Esophagus muscularis mucosa (tissue), 4 donors: ENCODE data around the gene PRDM15. TPM values are rescaled to one million over a fixed set of nuclear protein-coding genes. Genes with fewer than 3 reads are reported as not detected.

Experiments
- DNase-seq: peaks from one replicate; pipeline ENCODE4 v3.0.0-alpha.2; 2017; ENCODE audit errors: extremely low spot score
- H3K27ac ChIP-seq, 4 donors: fragments of 200-600 bp; sonication (generic); replicated peaks in 1 of 4; 1 replicate in 3 of 4; 2 replicates in 1 of 4; pipeline ENCODE4 v1.5.1; 2016 to 2019; ENCODE audit warnings: mild to moderate bottlenecking in 1 of 4
- H3K27me3 ChIP-seq, 4 donors: fragments of 200-600 bp; sonication (generic); one replicate each; pipeline versions ENCODE4 v1.5.1 to v1.6.0; 2016 to 2019
- H3K36me3 ChIP-seq, 4 donors: fragments of 200-600 bp; sonication (generic); one replicate each; pipeline ENCODE4 v1.5.1; 2016 to 2019
- H3K4me1 ChIP-seq, 4 donors: fragments of 200-600 bp; sonication (generic); one replicate each; pipeline ENCODE4 v1.5.1; 2016 to 2019
- H3K4me3 ChIP-seq, 4 donors: fragments of 200-600 bp; sonication (generic); 1 replicate in 2 of 4; 2 replicates in 2 of 4; pipeline ENCODE4 v1.5.1; 2016 to 2019; ENCODE audit warnings: mild to moderate bottlenecking in 4 of 4, moderate library complexity in 1 of 4
- H3K9me3 ChIP-seq, 4 donors: fragments of 200-600 bp; sonication (generic); 1 replicate in 3 of 4; 2 replicates in 1 of 4; pipeline ENCODE4 v1.5.1; 2016 to 2019
- CTCF ChIP-seq, 3 experiments: fragments of 200-600 bp in 2 of 3; fragments of 450-650 bp in 1 of 3; sonication (generic) in 2 of 3; IDR thresholded peaks; one replicate each; pipeline ENCODE4 v1.5.1; 2017 to 2019; ENCODE audit warnings: antibody characterized with exemption in 3 of 3, mild to moderate bottlenecking in 2 of 3, moderate library complexity in 1 of 3
- EP300 ChIP-seq: sonication (generic); formaldehyde crosslinking; IDR thresholded peaks from one replicate; pipeline ENCODE4 v1.6.1; 2017; ENCODE audit warnings: antibody characterized with exemption
- POLR2A ChIP-seq: fragments of 450-650 bp; IDR thresholded peaks from one replicate; pipeline ENCODE4 v1.6.1; 2017; ENCODE audit warnings: antibody characterized with exemption, moderate library complexity, mild to moderate bottlenecking, low read depth
- POLR2AphosphoS5 ChIP-seq, 2 donors: sonication (generic); formaldehyde crosslinking; IDR thresholded peaks; one replicate each; pipeline ENCODE4 v1.6.1; 2017; ENCODE audit warnings: antibody characterized with exemption in 2 of 2
- WGBS: methylation state at CpG from one replicate; pipeline ENCODE4 v1.1.5; 2018; 5-methylcytosine and 5-hydroxymethylcytosine counted together
- intact Hi-C: fragments of 100-400 bp; cut with DNase I; formaldehyde crosslinking; loops from one replicate; pipeline ENCODE4 v1.15.1; 2023
- total RNA-seq, 4 donors: library from RNA; depleted of rRNA; stranded (reverse); fragments of >200 nt; gene quantifications; one replicate each; pipeline versions ENCODE4 v1.1.0 to v1.2.1, GENCODE V29; 2016

Gene PRDM15
- total RNA-seq, 4 donors from 2014 or later: 5.0 to 6.3 (median 5.4) TPM

GRCh38 chr21:41874611-41875010, 4.5 kb downstream of the PRDM15 start:
- Histone ChIP-seq H3K36me3 (peaks cover 0 to 6% (median 0%) of the 10 kb centered on the region in 4 donors), H3K27me3 (no peaks in the 10 kb centered on the region), H3K27ac (no peak overlapping the region), H3K4me1 (peaks cover 4 to 24% (median 21%) of the 10 kb centered on the region in 4 donors), H3K9me3 (no peaks in the 10 kb centered on the region), H3K4me3 (no peak overlapping the region)
- DNase-seq: no peak
- intact Hi-C loops: loop anchor here (5.0 kb wide), 1 partner anchor 138 kb away; the partner anchor contains the start of gene ZBTB21
- 76% methylated on average over 11 of the region's 11 CpGs for WGBS
- TF ChIP-seq EP300: no peak
- no peak for TF ChIP-seq POLR2AphosphoS5 (IDR thresholded peaks at IDR 0.05)
- TF ChIP-seq CTCF (IDR thresholded peaks at IDR 0.05): no peak
- no peak for TF ChIP-seq POLR2A

- no peak for DNase-seq
- H3K4me3 ChIP-seq: no peak overlapping the region
- no peak for TF ChIP-seq POLR2A
- no peak for TF ChIP-seq EP300
- intact Hi-C loops: no loop called here
- WGBS: 94% methylated on average over 6 of the region's 6 CpGs
- H3K4me1 ChIP-seq: peaks cover 4 to 22% (median 20%) of the 10 kb centered on the region in 4 donors
- no peak overlapping the region for H3K27ac ChIP-seq
- H3K9me3 ChIP-seq: no peaks in the 10 kb centered on the region
- H3K36me3 ChIP-seq: peaks cover 0 to 6% (median 0%) of the 10 kb centered on the region in 4 donors
- H3K27me3 ChIP-seq: no peaks in the 10 kb centered on the region
Observed at GRCh38 chr21:41873426-41873825, 5.7 kb downstream of the PRDM15 start.

GRCh38 chr21:41873005-41873404, 6.1 kb downstream of the PRDM15 start:
- peaks cover 0 to 17% (median 16%) of the 10 kb centered on the region in 4 donors for H3K4me1 ChIP-seq
- H3K27me3 ChIP-seq: no peaks in the 10 kb centered on the region
- intact Hi-C loops: no loop called here
- no peak for DNase-seq
- WGBS: 84% methylated on average over 13 of the region's 13 CpGs
- peaks cover 0 to 6% (median 0%) of the 10 kb centered on the region in 4 donors for H3K36me3 ChIP-seq
- TF ChIP-seq EP300 (no peak), CTCF (IDR thresholded peaks at IDR 0.05) (no peak), POLR2AphosphoS5 (IDR thresholded peaks at IDR 0.05) (no peak), POLR2A (no peak)
- no peak overlapping the region for H3K27ac ChIP-seq
- no peak overlapping the region for H3K4me3 ChIP-seq
- no peaks in the 10 kb centered on the region for H3K9me3 ChIP-seq

GRCh38 chr21:41871293-41872030, 7.7 kb downstream of the PRDM15 start:
- TF ChIP-seq POLR2A (no peak), CTCF (IDR thresholded peaks at IDR 0.05) (no peak), POLR2AphosphoS5 (IDR thresholded peaks at IDR 0.05) (no peak), EP300 (no peak)
- Histone ChIP-seq H3K27me3 (no peaks in the 10 kb centered on the region), H3K4me3 (no peak overlapping the region), H3K27ac (no peak overlapping the region), H3K36me3 (peaks cover 0 to 6% (median 0%) of the 10 kb centered on the region in 4 donors), H3K9me3 (no peaks in the 10 kb centered on the region), H3K4me1 (peaks cover 0 to 2% (median under 1%) of the 10 kb centered on the region in 4 donors)
- 95% methylated on average over 15 of the region's 15 CpGs for WGBS
- DNase-seq: no peak
- intact Hi-C loops: no loop called here

GRCh38 chr21:41869771-41870170, 9.4 kb downstream of the PRDM15 start:
- TF ChIP-seq POLR2A: no peak
- TF ChIP-seq POLR2AphosphoS5 (IDR thresholded peaks at IDR 0.05): no peak
- no peak for TF ChIP-seq CTCF (IDR thresholded peaks at IDR 0.05)
- no peak for TF ChIP-seq EP300
- intact Hi-C loops: no loop called here
- no peak overlapping the region for H3K27ac ChIP-seq
- WGBS: 79% methylated on average over 9 of the region's 9 CpGs
- no peak overlapping the region for H3K4me3 ChIP-seq
- no peaks in the 10 kb centered on the region for H3K27me3 ChIP-seq
- H3K4me1 ChIP-seq: no peaks in the 10 kb centered on the region
- DNase-seq: no peak
- H3K9me3 ChIP-seq: no peaks in the 10 kb centered on the region
- peaks cover 0 to 6% (median 0%) of the 10 kb centered on the region in 4 donors for H3K36me3 ChIP-seq
